GM10847 (cell line): ENCODE results near the gene NKX3-2.

ENCODE experiments used
- POLR2A ChIP-seq: IDR thresholded peaks from 2 replicates; pipeline ENCODE4 v1.6.1; 2011; ENCODE audit not compliant: insufficient read length; ENCODE audit errors: extremely low read depth

The NKX3-2 gene

DNA sequence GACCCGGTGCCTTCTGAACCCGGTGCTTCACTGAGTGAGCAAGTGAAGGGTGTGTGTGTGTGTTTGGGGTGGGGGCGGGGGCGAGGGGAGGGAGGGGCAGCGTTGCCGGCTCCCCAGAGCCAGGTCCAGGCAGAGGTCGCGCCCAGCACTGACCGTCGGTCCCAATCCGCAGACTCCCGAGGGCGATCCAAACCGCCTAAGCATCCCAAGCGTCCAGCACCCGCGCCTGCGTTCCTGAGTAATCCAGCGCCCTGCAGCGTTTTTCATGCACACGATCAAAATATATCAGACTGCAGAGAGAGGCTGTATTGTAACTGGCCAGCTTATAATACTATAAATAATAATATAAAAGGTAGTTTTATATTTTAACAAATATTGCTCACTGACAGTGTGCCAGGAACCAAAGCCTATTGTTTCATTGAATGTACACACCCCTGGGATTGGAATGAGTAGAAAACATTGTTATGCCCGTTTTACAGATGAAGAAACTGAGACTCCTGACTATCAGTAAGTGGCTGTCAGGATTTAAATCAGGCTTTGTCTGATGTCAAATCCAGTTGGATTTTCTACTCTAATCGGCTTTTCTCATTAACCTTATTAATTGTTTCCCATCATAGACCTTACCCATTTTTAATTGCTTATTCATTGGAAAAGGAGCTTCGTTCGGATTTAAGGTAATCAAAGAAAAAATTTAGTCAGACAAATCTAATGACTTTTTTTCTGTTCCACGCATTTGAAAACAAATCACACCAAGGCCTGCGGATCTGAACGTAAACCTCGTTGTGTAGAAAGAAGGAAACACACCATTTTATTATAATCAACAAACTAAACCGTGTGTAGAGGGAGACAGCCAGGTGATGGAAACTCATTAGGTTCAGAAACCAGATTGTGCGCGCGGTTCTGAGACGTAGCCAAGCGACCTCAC is 4.0 kb upstream of the NKX3-2 start:
- no peak for TF ChIP-seq POLR2A

GRCh38 chr4:13547485-13548041 is 3.3 kb upstream of the NKX3-2 start:
- TF ChIP-seq POLR2A, result no peak

DNA sequence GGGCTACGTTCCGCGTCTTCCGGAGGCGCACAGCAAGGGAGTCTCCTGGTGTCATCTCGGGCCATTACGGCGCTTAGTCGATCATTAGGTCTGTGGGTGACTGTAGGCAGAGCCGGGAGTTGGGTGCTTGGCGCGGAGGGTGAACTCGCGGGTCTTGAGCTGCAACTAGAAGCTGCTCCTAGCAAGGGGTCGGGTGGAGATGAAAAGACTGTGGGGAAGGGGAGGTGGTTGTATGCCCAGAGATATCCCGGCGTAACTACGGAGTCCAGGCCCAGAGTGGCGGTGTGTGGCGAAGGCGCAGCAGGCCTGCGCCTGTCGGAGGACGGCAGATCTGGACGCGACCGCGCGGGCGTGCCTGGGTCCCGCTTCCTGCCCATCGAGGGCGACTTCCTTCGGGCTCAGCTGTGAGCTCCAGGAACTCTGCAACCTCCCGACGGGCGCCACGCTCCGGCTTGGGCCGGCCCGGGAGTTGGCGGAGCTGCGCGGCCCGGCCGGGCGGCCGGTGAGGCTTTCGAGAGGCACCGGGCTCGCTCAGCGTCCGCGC is 2.7 kb upstream of the NKX3-2 start:
- no peak for TF ChIP-seq POLR2A

DNA sequence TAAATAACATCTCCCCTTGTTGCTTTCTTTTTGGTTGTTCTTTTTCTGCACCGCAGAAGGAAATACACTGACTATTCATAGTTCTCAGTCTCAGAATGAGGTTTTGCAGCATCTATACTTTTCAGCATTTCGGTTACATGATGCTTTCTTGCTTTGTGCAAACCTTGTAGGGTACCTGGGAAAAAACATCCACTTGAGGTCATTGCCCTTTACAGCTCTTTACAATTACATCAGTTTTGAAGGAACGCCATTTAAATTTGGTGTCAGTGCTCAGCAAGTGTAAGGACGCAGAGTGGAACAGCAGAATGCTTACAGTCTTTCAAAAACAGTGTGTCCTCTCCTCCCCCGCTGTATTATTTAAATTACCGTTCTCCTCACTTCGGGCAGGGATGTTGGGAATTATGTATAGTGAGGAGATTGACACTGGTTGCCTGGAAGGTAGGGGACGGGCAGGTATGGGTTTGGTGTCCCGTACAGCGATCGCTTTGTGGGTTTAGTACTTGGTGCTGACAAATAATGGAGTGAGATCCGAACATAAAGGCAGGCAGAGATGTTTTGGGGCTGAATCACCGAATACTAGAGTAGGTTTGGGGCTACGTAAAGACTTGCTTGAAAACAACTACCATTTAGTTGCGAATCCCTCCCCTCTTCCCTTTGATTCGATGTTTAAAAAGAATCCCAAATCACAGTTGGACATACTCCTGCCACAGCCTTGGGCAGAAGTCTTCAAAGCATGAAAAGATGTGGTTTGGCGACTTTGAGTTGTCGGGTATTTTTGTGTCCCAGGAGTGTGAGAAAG is 2.0 kb upstream of the NKX3-2 start:
- no peak for TF ChIP-seq POLR2A

- TF ChIP-seq POLR2A, result no peak
Measured at GRCh38 chr4:13545394-13545808, 1.1 kb upstream of the NKX3-2 start.

DNA sequence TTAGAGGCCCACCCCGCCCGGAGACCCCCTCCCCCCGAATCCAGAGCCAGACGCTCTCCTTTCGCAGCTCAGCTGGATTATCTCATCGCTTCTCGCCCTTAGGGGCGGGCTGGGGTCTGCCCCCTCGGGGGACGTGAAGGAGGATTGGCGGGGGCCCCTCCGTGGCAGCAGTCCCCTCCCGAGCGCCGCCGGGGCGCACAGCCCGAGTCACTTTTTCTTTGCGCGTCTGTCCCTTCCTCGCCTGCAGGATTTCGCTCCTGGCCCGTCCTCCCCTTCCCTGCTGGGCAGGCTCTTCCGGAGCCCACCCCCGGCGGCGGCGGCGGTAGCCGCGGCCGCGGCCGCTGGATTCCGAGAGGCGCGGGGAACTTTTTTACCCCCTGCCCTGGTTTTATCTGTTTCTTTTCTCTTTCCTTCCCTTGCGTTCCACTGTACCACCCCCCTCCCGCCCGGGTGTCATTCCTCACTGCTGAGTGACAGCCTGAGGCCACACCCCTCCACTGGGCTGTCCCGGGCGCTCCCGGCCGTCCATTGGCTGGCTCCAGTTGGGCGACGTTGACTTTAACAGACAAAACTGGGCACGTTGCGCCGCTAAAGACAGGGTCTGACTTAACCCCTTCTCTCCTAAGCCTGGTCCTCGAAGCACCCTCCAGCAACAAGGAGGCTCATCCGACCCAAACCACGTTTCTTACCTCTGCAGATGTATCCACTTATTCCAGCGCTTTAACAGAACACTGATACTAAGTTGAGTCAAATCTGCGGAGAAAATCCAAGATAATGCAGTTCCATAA is 492 bp upstream of the NKX3-2 start:
- TF ChIP-seq POLR2A, result no peak

DNA sequence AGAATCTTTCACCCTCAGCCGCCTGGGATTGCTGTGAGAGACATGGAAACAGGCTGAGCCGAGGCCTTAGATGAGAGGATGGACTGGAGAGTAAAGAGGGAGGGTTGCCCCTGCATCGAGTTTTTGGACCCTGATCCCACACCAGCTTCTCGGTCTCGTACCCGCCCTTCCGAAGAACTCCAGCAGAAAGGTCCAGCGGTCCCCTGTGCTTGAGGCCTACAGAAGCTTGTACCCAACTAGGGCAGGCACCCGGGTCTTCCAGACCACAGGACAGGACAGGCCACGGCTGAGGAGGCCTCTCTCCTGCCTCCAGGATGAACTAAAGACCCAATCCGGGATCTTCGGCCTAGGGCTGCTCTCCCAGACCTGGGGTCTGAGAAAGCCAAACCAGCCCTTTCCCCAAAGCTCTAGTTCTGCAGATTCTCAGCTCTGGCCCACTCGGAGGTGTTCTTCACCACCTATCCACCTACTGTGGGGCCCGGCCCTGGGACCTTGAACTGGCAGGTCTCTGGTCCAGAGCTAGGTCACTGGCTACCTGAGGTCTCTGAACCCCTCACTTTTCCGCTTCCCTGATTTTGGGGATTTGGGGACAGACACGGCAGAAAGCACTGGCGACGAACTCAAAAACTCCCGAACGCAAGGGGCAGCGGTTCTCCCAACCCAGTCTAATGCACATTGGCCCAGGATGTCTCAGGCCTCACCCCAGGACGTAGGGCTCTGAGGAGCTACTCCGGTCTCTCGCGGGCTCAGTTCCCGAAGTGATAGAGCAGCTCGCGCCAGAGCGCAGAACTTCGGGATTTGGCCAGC is 1.1 kb downstream of the NKX3-2 start:
- TF ChIP-seq POLR2A, result no peak

DNA sequence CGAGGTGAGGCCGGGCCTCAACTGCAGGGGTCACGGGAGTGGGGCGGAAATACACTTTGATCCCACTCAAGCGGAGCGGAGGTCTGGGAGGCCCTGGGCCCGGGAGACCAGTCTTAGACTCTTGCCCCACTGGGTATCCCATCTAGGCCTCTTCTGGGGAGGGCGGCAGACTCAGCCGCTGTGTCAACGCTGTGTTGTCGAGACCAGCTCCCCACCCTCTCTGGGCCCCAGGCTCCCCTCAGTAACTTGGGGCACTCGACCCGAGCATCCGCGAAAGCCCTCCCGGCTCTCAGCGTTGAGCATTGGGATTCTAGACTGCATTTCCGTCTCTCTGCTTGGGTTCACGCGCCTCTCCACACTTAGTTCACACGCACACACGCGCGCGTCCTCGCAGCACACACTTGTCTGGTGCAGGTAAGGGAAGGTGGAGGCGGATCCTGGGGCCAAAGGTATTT is 1.7 kb downstream of the NKX3-2 start:
- TF ChIP-seq POLR2A, result no peak

DNA sequence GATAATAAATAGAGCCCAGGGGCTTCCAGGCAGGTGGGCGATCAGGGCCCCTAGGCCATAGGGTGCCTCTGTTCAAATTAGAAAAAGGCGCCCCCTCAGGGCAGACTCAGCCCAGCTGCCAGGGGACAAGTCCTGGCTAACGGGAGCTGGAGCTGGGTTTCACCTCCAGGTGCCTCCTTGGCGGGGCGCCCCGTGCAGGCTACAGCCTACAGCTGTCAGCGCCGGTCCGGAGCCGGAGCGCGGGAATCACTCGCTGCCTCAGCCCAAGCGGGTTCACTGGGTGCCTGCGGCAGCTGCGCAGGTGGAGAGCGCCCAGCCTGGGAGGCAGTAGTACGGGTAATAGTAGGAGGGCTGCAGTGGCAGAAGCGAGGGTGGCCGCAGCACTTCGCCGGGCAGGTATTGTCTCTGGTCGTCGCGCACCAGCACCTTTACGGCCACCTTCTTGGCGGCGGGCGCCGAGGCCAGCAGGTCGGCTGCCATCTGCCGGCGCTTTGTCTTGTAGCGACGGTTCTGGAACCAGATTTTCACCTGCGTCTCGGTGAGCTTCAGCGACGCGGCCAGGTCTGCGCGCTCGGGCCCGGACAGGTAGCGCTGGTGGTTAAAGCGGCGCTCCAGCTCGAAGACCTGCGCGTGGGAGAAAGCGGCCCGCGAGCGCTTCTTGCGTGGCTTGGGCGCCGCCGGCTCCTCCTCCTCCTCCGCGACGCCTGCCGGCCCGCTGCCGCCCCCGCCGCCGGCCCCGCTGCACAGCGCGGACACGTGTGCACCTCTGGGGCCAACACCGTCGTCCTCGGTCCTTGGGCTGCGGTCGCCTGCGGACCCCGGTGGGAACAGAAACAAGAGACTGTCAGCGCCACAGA is 2.4 kb downstream of the NKX3-2 start:
- no peak for TF ChIP-seq POLR2A

- TF ChIP-seq POLR2A, result no peak
Measured at GRCh38 chr4:13541176-13541604, 3.1 kb downstream of the NKX3-2 start.

DNA sequence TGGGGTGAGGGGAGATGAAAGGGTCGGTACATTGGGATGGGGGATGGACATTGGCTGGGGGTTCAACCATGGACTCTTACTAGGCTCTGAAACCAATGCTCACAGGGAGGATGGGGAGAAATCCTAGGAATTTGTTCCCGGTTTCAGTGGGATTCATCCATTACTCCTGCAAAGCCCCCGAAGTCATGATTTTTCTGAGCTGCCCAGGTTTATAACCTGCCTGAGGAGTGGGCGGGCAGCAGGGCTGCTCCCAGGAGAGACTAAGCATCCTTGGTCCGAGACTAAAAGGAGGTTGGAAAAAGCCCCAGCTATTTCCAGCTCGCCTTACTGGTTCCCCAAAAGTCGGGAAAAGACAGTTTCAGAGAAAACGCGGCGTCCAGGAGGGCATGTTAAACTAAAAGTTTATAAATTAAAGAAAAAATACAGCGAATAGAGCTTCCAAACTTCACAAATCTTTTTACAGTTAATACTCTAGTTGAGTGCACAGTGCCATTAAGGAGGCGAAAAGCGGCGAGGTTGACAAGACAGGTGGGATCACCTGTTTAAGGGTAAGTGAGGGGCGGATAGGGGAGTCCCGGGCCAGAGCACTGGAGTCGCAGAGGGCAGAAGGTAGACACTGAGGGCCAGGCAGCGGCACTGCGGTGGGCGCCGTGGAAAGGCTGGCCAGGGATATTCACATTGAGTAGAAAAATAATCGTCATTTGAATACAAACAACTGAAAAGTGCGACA is 3.7 kb downstream of the NKX3-2 start:
- no peak for TF ChIP-seq POLR2A
